Lower leg skin (tissue), 3 donors: Measurements from ENCODE around the gene AURKA.
"Not testable (repeated sequence)": the region's sequence is repeated elsewhere in the genome, so short reads cannot be mapped to it uniquely, and the experiment has no call there.

Experiments
- CTCF ChIP-seq, 3 donors: fragments of 450-650 bp; IDR thresholded peaks; one replicate each; pipeline ENCODE4 v1.5.1; 2016; ENCODE audit warnings: antibody characterized with exemption in 3 of 3, mild to moderate bottlenecking in 3 of 3, moderate library complexity in 2 of 3
- POLR2A ChIP-seq, 2 donors: fragments of 450-650 bp; IDR thresholded peaks; one replicate each; pipeline ENCODE4 v1.6.1; 2016 to 2017; ENCODE audit warnings: antibody characterized with exemption in 2 of 2, mild to moderate bottlenecking in 1 of 2, moderate library complexity in 1 of 2

GRCh38 chr20:56390396-56390795 lies 1.6 kb downstream of the AURKA start:
- TF ChIP-seq CTCF, POLR2A (IDR thresholded peaks at IDR 0.05): not testable (repeated sequence)
